DND-41 (cell line): ENCODE results near the gene LMX1A.

Experiments used
- ATAC-seq: fragments of 200-7000 bp; cut with Tn5 transposase; 3 replicates; pipeline ENCODE4 v1.9.1; 2021; ENCODE audit warnings: low read depth; ENCODE audit not compliant: insufficient read depth
- DNase-seq: peaks from one replicate; pipeline ENCODE4 v3.0.0-alpha.2; 2020
- H2AFZ ChIP-seq: 2 replicates; pipeline ENCODE4 v1.6.0; 2012; ENCODE audit warnings: low read depth, low read length
- H3K27ac ChIP-seq: 2 replicates; pipeline ENCODE4 v1.5.1; 2012; ENCODE audit warnings: low read length, inconsistent platforms
- H3K27me3 ChIP-seq: fragments of 200-600 bp; sonication (generic); 2 replicates; pipeline ENCODE4 v1.6.0; 2012; ENCODE audit warnings: low read length, mild to moderate bottlenecking, inconsistent platforms; ENCODE audit not compliant: insufficient read depth, poor library complexity
- H3K36me3 ChIP-seq: 2 replicates; pipeline ENCODE4 v1.5.1; 2012; ENCODE audit warnings: low read length, inconsistent platforms; ENCODE audit not compliant: insufficient read depth
- H3K4me1 ChIP-seq: 2 replicates; pipeline ENCODE4 v1.5.1; 2012; ENCODE audit warnings: mild to moderate bottlenecking, low read length; ENCODE audit not compliant: insufficient read depth
- H3K4me2 ChIP-seq: 2 replicates; pipeline ENCODE4 v1.6.0; 2012; ENCODE audit warnings: mild to moderate bottlenecking, moderate library complexity, low read length, inconsistent platforms; ENCODE audit not compliant: insufficient read depth
- H3K4me3 ChIP-seq, 2 experiments: fragments of 200-600 bp in 1 of 2; shearing (Covaris generic) in 1 of 2; 2 replicates each; pipeline ENCODE4 v1.5.1; 2012 to 2016; ENCODE audit warnings: inconsistent platforms in 2 of 2, low read length in 2 of 2, mild to moderate bottlenecking in 2 of 2, low read depth in 1 of 2, moderate library complexity in 1 of 2
- H3K79me2 ChIP-seq: 2 replicates; pipeline ENCODE4 v1.6.0; 2012; ENCODE audit warnings: low read length, inconsistent platforms; ENCODE audit not compliant: insufficient read depth
- H3K9ac ChIP-seq: 2 replicates; pipeline ENCODE4 v1.6.0; 2012; ENCODE audit warnings: low read depth, mild to moderate bottlenecking, inconsistent platforms, low read length, moderate library complexity
- H3K9me3 ChIP-seq: 2 replicates; pipeline ENCODE4 v1.5.1; 2012; ENCODE audit warnings: low read length, moderate library complexity, mild to moderate bottlenecking, inconsistent platforms; ENCODE audit not compliant: insufficient read depth, severe bottlenecking
- H4K20me1 ChIP-seq: 2 replicates; pipeline ENCODE4 v1.6.0; 2012; ENCODE audit warnings: low read length; ENCODE audit not compliant: insufficient read depth
- CTCF ChIP-seq: IDR thresholded peaks from 2 replicates; pipeline ENCODE4 v1.5.1; 2012; ENCODE audit warnings: borderline replicate concordance, low read length, moderate library complexity, mild to moderate bottlenecking; ENCODE audit not compliant: poor library complexity, severe bottlenecking; ENCODE audit errors: extremely low read depth
- EZH2 ChIP-seq: IDR thresholded peaks from 3 replicates; pipeline ENCODE4 v1.6.1; 2012; ENCODE audit warnings: borderline replicate concordance, low read depth, mild to moderate bottlenecking, moderate library complexity, low read length, inconsistent platforms; ENCODE audit not compliant: severe bottlenecking

The LMX1A gene

GRCh38 chr1:165342587-165342986 is 13.9 kb downstream of the LMX1A start:
- Histone ChIP-seq H3K79me2 (no peaks in the 10 kb centered on the region), H3K4me3 (no peak overlapping the region), H3K4me1 (no peaks in the 10 kb centered on the region), H3K36me3 (no peaks in the 10 kb centered on the region), H4K20me1 (no peaks in the 10 kb centered on the region), H3K27me3 (peaks cover 29% of the 10 kb centered on the region), H2AFZ (no peak overlapping the region), H3K9me3 (no peaks in the 10 kb centered on the region), H3K9ac (no peak overlapping the region), H3K4me2 (no peak overlapping the region), H3K27ac (no peak overlapping the region)
- TF ChIP-seq EZH2 (no peak), CTCF (no peak)
- DNase-seq (no peak), ATAC-seq (no peak)

DNA sequence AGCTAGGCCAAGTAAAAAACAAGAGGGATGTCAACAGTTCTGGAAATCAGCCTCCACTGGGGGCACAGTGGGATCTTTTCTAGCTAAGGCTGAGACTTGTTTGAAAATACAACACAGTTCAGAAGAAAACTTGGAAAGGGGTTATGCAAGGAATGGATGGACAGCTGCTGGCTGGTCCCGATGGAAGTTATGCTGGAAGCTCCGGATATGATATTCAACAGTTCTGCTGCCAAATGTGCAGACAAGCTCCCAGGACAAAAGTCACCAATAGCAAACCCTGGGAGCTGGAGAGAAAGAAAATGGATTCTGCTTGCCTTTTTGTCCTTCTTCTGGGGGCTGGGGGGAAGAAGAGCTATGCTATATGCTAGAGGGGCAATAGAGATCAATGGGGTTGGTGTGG is 14.3 kb downstream of the LMX1A start:
- no peak overlapping the region for H2AFZ ChIP-seq
- no peak overlapping the region for H3K9ac ChIP-seq
- no peak for ATAC-seq
- no peaks in the 10 kb centered on the region for H3K79me2 ChIP-seq
- no peaks in the 10 kb centered on the region for H3K36me3 ChIP-seq
- no peak for TF ChIP-seq CTCF
- TF ChIP-seq EZH2, result no peak
- H3K4me2 ChIP-seq, result no peak overlapping the region
- H3K27ac ChIP-seq, result no peak overlapping the region
- H3K4me3 ChIP-seq, result no peak overlapping the region
- H4K20me1 ChIP-seq, result no peaks in the 10 kb centered on the region
- peaks cover 26% of the 10 kb centered on the region for H3K27me3 ChIP-seq
- H3K4me1 ChIP-seq, result no peaks in the 10 kb centered on the region
- H3K9me3 ChIP-seq, result no peaks in the 10 kb centered on the region
- no peak for DNase-seq

GRCh38 chr1:165339164-165339563 is 17.4 kb downstream of the LMX1A start:
- ATAC-seq, result no peak
- no peak overlapping the region for H3K9ac ChIP-seq
- no peaks in the 10 kb centered on the region for H3K36me3 ChIP-seq
- no peak for TF ChIP-seq EZH2
- no peak for TF ChIP-seq CTCF
- no peak overlapping the region for H3K4me3 ChIP-seq
- no peaks in the 10 kb centered on the region for H3K9me3 ChIP-seq
- H3K27me3 ChIP-seq, result peaks cover 14% of the 10 kb centered on the region
- no peak overlapping the region for H3K4me2 ChIP-seq
- no peak overlapping the region for H3K27ac ChIP-seq
- H3K79me2 ChIP-seq, result no peaks in the 10 kb centered on the region
- DNase-seq, result no peak
- no peaks in the 10 kb centered on the region for H3K4me1 ChIP-seq
- H2AFZ ChIP-seq, result no peak overlapping the region
- H4K20me1 ChIP-seq, result no peaks in the 10 kb centered on the region

- no peaks in the 10 kb centered on the region for H3K79me2 ChIP-seq
- no peaks in the 10 kb centered on the region for H4K20me1 ChIP-seq
- H3K9me3 ChIP-seq, result no peaks in the 10 kb centered on the region
- no peaks in the 10 kb centered on the region for H3K4me1 ChIP-seq
- no peak overlapping the region for H3K9ac ChIP-seq
- no peaks in the 10 kb centered on the region for H3K36me3 ChIP-seq
- no peak overlapping the region for H3K27ac ChIP-seq
- no peak overlapping the region for H2AFZ ChIP-seq
- H3K4me2 ChIP-seq, result no peak overlapping the region
- H3K4me3 ChIP-seq, result no peak overlapping the region
- H3K27me3 ChIP-seq, result peaks cover 17% of the 10 kb centered on the region
- DNase-seq (no peak), ATAC-seq (no peak)
- TF ChIP-seq EZH2 (no peak), CTCF (no peak)
These were observed 26.0 kb downstream of the LMX1A start for GRCh38 chr1:165330483-165330882.
